Stimulated activated CD4-positive, alpha-beta T cell treated with anti-CD3 and anti-CD28 coated beads, Interleukin-12 subunit alpha, Interleukin-12 subunit beta, amount 100 ng/mL, for 24 hours (primary cell): ENCODE data around the gene HSDL2.
"Not testable (repeated sequence)": the region's sequence is repeated elsewhere in the genome, so short reads cannot be mapped to it uniquely, and the experiment has no call there.

Experiments
- DNase-seq, 2 experiments: peaks; one replicate each; pipeline ENCODE4 v3.0.0-alpha.2; 2020; ENCODE audit warnings: low read depth in 2 of 2

The HSDL2 gene

DNA sequence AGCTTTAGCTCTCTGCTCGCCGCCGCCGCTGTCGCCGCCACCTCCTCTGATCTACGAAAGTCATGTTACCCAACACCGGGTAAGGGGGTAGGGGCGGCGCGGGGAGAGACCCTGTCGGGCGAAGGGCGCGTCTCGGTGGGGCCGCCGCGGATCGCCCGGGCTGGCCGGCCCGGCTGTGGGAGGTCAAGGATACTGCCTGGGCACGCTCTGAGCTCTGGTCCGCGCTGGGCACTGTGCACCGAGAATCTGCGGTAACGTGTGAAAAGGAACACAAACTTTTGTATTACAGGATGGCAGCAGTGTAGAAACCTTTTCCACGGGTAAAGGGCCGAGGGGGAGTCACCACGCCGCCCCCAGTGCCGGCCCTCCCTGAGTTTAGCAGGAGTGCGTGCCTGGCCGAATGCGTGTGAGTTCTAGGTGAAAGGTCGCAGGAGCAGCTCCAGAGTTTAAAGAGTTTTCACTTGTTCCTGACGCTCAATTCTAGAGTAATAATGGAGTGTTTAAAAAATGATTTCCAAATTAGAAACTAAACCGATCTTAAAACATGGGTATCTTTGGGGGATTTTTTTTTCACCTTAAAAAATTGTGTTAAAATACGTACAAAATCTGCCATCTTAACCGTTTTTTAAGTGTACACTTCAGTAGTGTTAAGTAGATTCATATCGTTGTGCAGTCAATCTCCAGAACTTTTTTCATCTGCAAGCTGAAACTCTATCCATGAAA, at the start of gene HSDL2:
Gene HSDL2 (plus strand): TSS at position 7 of the 723 bp plus-strand sequence. CDS start 56 bp downstream, at position 63.
- peak; percentile 2 to 12 for DNase-seq

DNA sequence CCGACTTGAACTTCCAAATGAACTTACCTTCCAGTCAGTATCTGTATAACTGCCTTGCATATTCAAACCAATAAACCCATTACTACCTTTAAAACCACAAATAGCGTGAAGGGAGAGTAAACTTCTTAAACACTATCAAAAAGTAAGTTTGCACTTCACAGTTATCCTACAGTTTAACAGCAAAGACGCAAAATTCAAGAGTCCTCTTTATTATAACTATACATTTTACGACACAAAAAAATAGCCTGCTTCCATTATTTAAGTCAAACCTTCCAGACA, 48.3 kb upstream of the HSDL2 start:
- no peak for DNase-seq

DNA sequence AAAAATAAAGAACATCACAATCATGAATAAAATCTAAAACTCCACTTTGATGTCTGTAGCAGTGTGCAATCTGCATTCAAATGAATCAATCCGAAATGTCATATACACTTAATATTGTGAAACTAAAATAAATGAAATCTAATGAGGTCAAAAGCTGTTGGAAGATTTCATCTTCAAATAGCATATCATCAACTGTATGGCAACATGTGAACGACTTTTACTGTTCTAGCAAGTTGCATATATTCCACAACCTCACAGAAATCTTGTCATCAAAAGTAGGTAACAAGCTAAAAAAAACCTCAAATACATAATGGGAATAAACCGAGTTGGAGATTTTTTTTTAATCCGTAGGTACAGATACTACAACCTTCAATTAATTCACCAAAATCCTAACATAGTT, 47.7 kb upstream of the HSDL2 start:
- no peak for DNase-seq

DNA sequence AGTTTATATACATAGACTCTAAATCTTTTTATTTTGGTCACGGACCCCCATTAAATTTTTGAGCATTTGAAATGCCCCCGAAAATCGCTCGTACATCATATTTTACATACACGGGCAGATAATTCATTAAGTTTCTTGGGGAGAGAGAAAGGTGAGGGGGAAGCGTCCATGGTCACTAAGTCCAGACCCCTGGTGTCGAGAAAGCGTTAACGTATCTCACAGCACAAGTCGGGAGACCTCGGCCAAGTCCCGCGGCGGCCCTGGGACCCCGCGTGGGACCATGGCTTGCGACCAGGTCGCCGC, 47.3 kb upstream of the HSDL2 start:
- DNase-seq: no peak

DNA sequence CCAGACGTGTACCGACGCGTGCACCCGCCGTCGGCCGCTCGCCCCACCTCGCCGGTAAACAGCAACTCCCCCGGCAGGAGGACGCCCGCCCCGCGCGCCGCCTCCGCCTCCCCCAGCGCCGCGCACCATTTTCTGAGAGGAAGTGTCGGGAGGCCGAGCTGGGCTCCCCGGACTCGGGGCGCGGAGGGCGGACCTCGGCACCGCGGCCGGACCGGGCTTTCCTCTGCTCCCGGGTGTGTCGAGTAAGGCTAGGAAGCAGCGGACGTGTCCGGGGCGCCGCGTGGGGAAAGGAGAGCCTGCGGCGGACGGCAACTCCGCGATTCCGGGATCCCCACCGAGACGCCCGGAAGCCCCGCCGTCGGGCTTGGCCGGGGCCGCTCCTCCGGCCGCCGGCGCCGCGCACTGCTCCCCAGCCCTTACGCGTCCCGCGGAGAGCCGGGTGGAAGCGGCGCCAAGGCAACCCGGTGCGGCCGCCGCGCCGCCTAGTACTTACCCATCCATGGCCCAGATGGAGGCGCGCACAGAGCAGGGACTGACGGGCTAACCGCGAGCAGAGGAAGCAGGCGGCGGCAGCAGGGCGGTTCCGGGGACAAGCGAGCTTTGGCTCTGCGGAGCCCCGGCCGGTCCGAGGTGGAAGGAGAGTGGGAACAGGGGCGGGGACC, 46.8 kb upstream of the HSDL2 start, which contains the start of gene PTBP3:
Gene PTBP3 (minus strand): TSS at position 643 of the 662 bp plus-strand sequence. CDS start 35,754 bp downstream, outside the sequence.
- peak; percentile 47 to 66 for DNase-seq

DNA sequence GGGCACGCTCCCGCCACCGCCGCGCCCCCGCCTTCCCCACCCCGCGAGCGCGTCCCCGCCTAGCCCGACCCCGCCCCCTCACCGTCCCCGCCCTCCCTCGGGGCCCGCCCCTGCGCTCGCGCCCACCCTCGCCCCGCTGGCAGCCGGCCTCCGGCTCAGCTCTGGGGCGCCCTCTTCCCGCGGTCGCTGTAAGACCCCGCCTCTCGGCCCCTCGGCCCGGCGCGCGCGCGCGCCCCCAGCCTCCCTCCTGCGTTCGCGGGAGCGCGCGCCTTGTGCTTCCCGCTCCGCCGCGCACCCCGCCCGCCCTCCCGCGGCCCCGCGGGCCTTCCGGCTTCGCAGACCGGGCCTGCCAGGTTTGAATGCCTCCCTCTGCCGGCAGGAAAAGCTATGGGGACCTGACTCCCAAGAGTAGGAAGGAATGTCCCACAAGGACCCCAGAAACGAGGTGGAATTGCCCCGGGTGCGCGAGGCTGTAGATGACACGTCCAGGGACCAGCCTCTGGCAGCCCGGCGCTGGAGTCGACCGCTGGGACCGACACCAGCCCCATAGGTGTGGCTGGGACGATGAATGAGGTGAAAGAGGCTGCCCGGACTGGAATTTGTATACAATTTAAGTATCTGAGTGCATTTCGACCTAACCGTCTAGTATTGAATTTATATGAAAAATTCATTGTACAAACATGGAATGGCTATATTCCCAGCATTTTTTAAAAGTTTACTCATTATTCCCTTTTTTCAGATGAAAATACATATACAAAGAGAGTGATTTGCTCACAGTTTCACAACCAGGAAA, 46.1 kb upstream of the HSDL2 start:
- peak; percentile 87 to 88 for DNase-seq

DNA sequence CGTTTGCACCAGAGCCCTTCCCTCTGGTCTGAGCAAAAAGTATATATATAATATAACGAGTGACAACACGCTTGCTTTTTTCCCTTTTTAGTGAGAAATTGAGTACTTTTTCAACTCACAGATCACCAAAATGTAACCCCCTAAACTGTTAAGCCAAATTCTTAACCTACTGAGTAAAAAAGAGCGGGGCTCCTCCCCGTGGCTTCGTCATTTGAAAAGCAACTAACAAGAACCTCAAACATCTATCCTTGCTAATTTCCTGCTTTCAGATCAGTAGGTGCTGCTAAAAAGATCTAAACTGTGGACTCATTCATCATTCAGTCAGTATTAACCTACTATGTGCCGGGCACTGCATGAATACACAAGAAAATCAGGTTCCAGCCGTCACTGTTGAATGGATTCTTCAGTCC, 45.5 kb upstream of the HSDL2 start:
- peak in 1 of 2 experiments; percentile 44 for DNase-seq

DNA sequence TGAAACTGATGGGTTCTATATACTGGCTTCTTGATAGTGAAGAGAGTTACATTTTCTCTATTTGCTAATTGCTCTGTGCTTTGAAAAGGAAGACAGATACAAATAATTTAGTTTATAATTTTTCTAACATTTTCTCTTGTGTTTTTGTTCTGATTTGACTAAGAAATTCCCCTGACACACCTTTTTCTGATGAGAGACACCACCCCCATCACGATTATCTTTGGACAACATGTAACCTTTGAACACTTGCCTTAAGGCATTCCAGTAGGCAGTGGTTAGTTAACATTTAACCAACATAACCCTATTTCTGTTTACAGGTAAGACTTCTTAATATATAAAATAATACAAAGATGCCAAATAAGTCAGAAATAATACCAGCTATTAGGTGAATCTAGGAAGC, 42.4 kb upstream of the HSDL2 start:
- DNase-seq: no peak

DNA sequence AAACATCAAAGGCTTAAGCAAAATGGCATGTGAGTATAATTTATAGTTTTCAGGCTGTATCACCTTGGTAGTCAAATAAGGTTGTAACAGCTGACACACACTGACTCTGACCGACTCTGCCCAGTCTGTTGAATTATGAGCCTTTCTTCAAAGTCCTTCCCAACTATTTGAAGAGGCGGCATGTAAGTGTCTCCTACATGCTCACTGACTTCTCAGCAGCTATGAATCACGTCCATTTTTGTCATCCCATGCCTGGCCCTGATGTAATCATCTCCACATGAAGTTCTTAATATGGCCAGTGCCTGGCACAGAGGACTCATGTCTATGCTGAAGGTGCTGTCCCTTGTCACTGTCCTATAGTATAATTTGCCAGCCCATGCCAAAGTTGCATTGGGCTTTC, 41.3 kb upstream of the HSDL2 start:
- no peak for DNase-seq

DNA sequence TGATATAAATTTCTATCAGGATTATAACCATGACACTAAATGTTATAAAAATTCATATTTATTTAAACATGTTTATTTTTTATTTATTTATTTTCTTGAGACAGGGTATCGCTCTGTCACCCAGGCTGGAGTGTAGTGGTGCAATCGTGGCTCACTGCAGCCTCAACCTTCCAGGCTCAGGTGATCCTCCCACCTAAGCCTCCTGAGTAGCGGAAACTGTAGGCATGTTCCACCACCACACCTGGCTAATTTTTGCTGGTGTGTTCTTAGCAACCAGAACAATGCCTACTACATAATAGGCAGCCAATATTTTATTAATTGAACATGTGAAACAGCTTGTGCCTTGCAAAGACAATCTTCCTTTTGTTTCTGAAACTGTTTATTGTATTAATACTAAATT, 40.0 kb upstream of the HSDL2 start:
- no peak for DNase-seq

DNA sequence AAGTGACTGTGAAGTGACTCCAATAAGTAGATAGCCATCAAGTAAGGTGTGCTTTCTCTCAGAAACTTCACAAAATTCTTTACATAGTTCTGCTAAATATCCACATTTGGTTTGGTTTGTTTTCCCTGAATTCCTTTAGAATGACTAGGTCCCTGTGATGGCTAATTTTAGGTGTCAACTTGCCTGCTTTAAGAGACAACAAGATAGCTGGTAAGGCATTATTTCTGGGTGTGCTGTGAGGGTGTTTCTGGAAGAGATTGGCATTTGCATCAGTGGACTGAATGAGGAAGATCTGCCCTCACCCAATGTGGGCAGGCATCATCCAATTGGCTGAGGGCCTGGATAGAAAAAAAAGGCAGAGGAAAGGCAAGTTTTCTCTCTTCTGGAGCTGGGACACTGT, 38.2 kb upstream of the HSDL2 start:
- no peak for DNase-seq

DNA sequence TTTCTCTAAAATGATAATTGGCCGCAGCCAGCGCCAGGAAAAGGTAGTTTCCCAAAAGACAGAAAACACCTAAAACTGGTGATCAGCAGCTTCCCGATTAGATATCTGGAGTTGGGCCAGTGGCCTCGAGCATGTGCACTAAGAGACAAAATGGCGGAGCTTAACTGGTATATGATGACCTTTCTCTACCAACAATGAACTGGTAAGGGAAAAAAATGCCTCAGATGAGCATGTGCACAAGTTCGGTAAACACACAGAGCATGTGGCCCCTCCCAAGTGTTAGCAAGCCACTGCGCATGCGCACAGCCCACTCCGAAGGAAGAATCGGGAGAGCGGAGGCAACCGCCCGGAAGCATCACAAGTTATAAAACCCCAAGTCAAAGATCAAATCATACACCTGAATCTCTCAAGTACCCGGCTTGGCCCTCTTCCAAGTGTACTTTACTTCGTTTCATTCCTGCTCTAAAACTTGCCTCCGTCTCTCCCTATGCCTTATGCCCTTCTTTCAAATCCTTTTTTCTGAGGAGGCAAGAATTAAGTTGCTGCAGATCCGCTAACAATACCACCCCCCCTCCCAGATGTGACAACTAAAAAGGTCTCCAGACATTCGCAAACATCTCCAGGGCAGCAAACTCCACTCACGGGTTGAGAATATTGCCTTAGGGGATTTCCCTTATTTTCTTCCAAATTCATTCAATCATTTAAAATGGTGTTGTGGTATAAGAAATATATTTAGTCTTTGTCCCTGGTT, 31.5 kb upstream of the HSDL2 start:
- peak; percentile 64 to 75 for DNase-seq

DNA sequence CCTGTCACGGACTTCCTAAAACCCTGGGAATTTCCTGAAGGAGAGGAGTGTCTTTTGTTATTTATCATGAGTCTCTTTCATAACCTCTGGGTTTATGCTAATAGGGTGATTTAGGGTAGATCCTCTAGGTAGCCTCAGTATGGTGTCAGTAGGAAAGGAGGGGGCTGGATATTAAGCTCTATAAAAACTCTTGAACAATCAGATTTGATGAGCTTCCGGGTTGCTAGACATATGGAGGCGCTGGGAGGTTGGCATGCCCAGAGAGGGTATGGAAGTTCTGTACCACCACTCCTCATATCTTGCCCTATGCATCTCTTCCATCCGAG, 30.9 kb upstream of the HSDL2 start:
- no peak for DNase-seq

DNA sequence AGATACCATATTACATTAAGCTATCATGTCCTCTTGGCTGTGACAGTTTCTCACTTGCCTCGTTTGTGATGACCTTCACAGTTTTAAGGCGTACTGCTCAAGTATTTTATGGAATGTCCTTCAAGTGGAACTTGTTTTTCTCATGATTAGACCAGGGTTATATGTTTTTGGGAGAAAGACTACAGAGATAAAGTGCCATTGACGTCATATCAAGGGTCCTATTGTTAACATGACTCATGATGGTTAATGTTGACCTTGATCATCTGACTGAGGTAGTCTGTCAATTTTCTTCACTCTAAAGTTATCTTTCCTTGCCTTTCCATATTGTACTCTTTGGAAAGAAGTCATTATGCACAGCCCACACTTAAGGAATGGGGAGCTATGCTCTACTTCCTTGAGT, 28.7 kb upstream of the HSDL2 start:
- no peak for DNase-seq

DNA sequence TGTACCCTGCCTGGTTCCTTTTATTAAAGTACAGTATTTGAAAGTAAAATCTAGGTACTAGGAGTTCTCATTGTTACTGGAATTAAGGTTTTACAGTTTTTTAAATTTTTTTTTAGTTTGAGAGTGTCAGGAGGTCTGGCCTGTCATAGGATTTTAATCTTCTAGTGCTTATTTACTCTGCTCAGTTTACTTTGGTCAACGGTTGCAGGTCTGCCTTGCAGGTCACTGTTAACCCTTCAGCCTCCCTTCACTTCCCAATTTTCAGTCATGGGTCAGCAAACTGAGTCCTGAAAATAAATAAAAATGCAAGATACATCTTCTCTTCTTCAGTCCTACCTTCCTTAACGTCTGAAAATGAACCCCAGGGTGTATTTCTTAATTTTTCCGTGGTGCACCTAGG, 27.7 kb upstream of the HSDL2 start:
- no peak for DNase-seq

DNA sequence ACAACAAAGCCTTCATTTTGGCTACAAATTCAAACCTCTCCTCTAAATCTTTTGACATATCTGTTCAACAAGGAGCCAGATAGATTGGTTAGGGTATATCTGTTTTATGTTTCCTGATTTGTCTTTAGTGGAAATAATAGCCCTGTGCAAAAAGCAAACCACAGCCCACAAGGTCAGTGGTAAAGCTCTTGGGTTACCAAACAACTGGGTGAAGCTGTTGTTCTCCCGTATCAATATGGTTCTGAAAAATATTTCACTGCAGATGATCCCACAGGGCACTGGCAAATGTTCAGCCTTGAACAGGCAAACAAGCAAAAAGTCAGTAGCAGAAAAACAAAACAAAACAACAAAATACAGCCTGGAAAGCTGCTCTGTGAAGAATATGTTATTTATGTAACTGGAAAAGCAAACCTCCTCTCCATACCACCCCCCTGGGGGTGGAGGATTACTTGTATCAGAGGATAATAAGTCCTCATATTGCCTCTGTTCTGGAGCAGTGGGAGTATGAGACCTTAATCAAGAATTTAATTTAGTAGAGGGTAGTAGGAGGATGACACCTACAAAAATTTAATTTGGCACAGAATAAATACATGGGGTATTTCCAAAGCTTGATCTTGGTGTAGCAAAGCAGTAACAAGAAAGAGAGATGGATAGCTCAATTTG, 25.7 kb upstream of the HSDL2 start:
- DNase-seq: no peak

DNA sequence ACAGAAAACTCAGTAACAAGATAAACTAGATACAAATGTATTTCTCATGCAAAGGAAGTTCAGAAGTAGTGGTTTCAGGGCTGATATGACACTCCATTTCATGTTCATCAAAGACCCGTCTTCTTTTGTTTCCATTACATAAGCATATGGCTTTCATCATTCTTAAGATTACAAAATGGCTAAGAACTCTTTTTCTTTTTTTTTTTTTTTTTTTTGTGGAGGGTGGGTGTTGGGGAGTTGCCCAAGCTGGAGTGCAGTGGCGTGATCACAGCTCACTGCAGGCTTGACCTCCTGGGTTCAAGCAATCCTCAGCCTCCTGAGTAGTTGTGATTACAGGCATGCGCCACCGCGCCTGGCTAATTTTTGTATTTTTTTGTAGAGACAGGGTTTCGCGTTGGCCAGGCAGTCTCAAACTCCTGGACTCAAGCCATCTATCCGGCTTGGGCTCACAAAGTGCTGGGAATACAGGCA, 24.4 kb upstream of the HSDL2 start:
- no peak for DNase-seq

DNA sequence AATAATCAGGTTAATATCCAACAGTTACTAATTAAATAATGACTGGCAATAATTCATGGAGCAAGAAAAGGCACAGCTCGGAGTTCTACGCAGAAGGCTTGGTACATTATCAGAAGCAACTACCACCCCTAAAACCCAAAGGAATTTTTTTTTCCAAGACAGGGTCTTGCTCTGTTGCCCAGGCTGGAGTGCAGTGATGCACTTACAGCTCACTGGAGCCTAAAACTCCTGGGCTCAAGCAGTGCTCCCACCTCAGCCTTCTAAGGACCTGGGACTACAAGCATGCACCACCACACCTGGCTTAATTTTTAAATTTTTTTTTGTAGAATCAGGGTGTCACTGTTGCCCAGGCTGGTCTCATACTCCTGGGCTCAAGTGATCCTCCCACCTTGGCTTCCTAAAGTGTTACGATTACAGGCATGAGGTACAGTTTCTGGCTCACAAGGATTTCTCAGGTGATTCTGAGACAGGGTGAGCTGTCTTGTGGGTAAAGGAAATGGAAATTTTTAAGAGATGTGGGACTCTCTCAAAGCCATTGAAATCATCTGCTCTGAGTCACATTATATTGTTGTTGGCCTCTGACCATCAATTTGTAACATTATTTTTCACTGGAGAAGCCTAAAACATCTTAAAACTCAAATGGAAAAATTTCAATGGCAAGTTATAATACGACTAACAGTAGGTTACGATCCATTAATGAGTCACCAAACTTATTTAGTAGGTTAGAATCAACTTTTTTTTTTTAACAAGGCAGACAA, 19.7 kb upstream of the HSDL2 start:
- DNase-seq: no peak

DNA sequence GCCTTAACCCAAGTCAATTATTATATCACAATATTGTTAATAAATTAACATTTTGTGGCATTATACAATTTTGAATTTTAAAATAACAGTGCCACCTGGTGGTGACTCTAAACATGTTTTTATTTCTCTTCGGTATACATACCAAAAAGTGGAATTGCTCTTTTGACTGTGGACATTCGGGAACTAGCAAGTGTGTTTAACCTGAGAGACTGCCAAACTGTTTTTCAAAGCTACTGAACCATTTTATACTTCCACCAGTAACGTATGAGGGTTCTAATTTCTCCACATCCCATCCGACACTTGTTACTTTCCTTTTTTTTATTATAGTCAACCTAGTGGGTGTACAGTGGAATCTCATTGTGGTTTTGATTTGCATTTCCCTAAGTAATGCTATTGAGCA, 18.3 kb upstream of the HSDL2 start:
- DNase-seq: no peak

DNA sequence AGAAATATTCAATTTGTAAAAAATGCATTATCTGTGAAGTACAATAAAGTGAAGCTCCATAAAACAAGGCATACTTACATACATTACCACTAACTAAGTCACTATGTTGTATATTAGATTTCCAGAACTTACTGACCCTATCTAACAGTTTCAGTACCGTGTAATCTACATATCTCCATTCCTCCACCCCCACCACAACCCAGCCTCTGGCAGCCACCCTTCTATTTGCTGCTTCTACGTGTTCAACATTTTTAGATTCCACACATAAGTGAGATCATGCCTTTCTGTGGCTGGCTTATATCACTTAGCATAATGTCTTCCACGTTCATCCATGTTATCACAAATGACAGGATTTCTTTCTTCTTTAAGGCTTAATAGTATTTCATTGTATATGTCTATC, 15.1 kb upstream of the HSDL2 start:
- DNase-seq: no peak

DNA sequence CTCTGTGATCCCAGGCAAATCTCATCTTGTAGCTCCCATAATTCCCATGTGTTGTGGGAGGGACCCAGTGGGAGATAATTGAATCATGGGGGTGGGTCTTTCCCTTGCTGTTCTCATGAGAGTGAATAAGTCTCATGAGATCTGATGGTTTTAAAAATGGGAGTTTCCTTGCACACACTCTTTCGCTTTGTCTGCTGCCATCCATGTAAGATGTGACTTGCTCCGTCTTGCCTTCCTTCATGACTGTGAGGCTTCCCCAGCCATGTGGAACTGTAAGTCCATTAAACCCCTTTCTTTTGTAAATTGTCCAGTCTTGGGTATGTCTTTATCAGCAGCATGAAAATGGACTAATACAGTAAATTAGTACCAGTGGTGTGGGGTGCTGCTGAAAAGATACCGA, 14.7 kb upstream of the HSDL2 start:
- DNase-seq: not testable (repeated sequence)
